GM12878 (cell line): ENCODE measurements around the gene TMEM41A. TPM values are rescaled to one million over a fixed set of nuclear protein-coding genes. Genes with fewer than 3 reads are reported as not detected.

Experiments
- ATAC-seq: fragments of 200-7000 bp; cut with Tn5 transposase; 3 replicates; pipeline ENCODE4 v1.9.1; 2020; ENCODE audit warnings: mild to moderate bottlenecking, moderate library complexity
- BruUV-seq: library from RNA; stranded (reverse); fragments of 400-500 nt; replicated peaks from 2 replicates; lab custom pipeline; 2021; lab: Mats Ljungman, UMichigan
- CTCF ChIA-PET: fragments of 300-600 bp; sonication (Branson Sonifier 250); formaldehyde crosslinking; extraction: SDS; loops from one replicate; lab custom pipeline; 2021; ENCODE audit warnings: inconsistent platforms; lab: Yijun Ruan, JAX
- POLR2A ChIA-PET: fragments of 350-600 bp; formaldehyde crosslinking; extraction: SDS; loops from one replicate; lab custom pipeline; 2021; ENCODE audit warnings: inconsistent platforms; lab: Charles Lee
- RAD21 ChIA-PET: fragments of 300-600 bp; sonication (Branson Sonifier 250); formaldehyde crosslinking; loops from one replicate; lab custom pipeline; 2023; ENCODE audit warnings: antibody characterized with exemption; ENCODE audit not compliant: unreplicated experiment; lab: Charles Lee
- SMC1A ChIA-PET: fragments of 300-600 bp; sonication (Branson Sonifier 250); formaldehyde crosslinking; loops from one replicate; lab custom pipeline; 2023; ENCODE audit not compliant: unreplicated experiment, uncharacterized antibody; lab: Charles Lee
- DNase-seq: peaks from one replicate; pipeline ENCODE4 v3.0.0-alpha.2; 2011; ENCODE audit warnings: low read depth, low spot score
- FAIRE-seq: peaks from 3 replicates; lab custom pipeline; 2011; peaks lifted over from hg19 to GRCh38; lab: Jason Lieb, UNC
- H2AFZ ChIP-seq: 2 replicates; pipeline ENCODE4 v1.6.0; 2011; ENCODE audit warnings: low read depth, low read length, control low read depth; ENCODE audit not compliant: control insufficient read depth
- H3K27ac ChIP-seq: 2 replicates; pipeline ENCODE4 v1.5.1; 2011; ENCODE audit warnings: control low read depth; ENCODE audit not compliant: control insufficient read depth, insufficient read depth
- H3K27me3 ChIP-seq, 2 experiments: replicated peaks in 1 of 2; 2 replicates each; pipeline versions ENCODE4 v1.6.0 to v1.6.1; 2011; ENCODE audit warnings: low read length in 1 of 2; ENCODE audit not compliant: control insufficient read depth in 2 of 2, insufficient read depth in 2 of 2
- H3K36me3 ChIP-seq, 2 experiments: 2 replicates each; pipeline ENCODE4 v1.5.1; 2011; ENCODE audit warnings: low read length in 1 of 2; ENCODE audit not compliant: control insufficient read depth in 2 of 2, insufficient read depth in 2 of 2
- H3K4me1 ChIP-seq: 2 replicates; pipeline ENCODE4 v1.6.1; 2011; ENCODE audit warnings: mild to moderate bottlenecking, low read length, moderate library complexity, mixed read lengths; ENCODE audit not compliant: control insufficient read depth, insufficient read depth
- H3K4me2 ChIP-seq: 2 replicates; pipeline ENCODE4 v1.6.0; 2011; ENCODE audit warnings: control low read depth; ENCODE audit not compliant: control insufficient read depth, insufficient read depth
- H3K4me3 ChIP-seq: fragments of 200-600 bp; sonication (generic); 2 replicates; pipeline ENCODE4 v1.5.1; 2016
- H3K79me2 ChIP-seq: 2 replicates; pipeline ENCODE4 v1.6.0; 2011; ENCODE audit warnings: low read length; ENCODE audit not compliant: control insufficient read depth, insufficient read depth
- H3K9ac ChIP-seq: 2 replicates; pipeline ENCODE4 v1.8.0; 2011; ENCODE audit warnings: low read length, control low read depth, mixed read lengths; ENCODE audit not compliant: control insufficient read depth, insufficient read depth
- H3K9me3 ChIP-seq: replicated peaks from 3 replicates; pipeline ENCODE4 v1.5.1; 2011; ENCODE audit warnings: mild to moderate bottlenecking, low read length; ENCODE audit not compliant: control insufficient read depth, insufficient read depth
- H4K20me1 ChIP-seq: 2 replicates; pipeline ENCODE4 v1.6.0; 2011; ENCODE audit not compliant: control insufficient read depth, insufficient read depth
- FOXM1 ChIP-seq: IDR thresholded peaks from 2 replicates; pipeline ENCODE4 v1.6.1; 2012; ENCODE audit warnings: low read depth, mild to moderate bottlenecking, inconsistent platforms, low read length, moderate library complexity
- IKZF1 ChIP-seq: fragments of 450-650 bp; conservative IDR thresholded peaks from 2 replicates; pipeline ENCODE4 v1.6.1; 2017; ENCODE audit warnings: antibody characterized with exemption, mild to moderate bottlenecking
- KDM1A ChIP-seq: fragments of 200-600 bp; sonication (generic); IDR thresholded peaks from 2 replicates; pipeline ENCODE4 v1.6.1; 2016; ENCODE audit warnings: borderline replicate concordance
- NFIC ChIP-seq: IDR thresholded peaks from 2 replicates; pipeline ENCODE4 v1.6.1; 2012; ENCODE audit warnings: low read depth, mild to moderate bottlenecking, inconsistent platforms, low read length, moderate library complexity
- NFXL1 ChIP-seq: fragments of 450-650 bp; IDR thresholded peaks from 2 replicates; pipeline ENCODE4 v1.6.1; 2017; ENCODE audit warnings: antibody characterized with exemption, mild to moderate bottlenecking, borderline replicate concordance
- RB1 ChIP-seq: fragments of 450-650 bp; formaldehyde crosslinking; IDR thresholded peaks from 2 replicates; pipeline ENCODE4 v1.6.1; 2017; ENCODE audit warnings: mild to moderate bottlenecking, borderline replicate concordance
- YY1 ChIP-seq: IDR thresholded peaks from 2 replicates; pipeline ENCODE4 v1.6.1; 2011; ENCODE audit warnings: low read depth, mild to moderate bottlenecking, low read length
- ZBTB33 ChIP-seq: fragments of 450-650 bp; IDR thresholded peaks from 2 replicates; pipeline ENCODE4 v1.6.1; 2017; ENCODE audit warnings: mild to moderate bottlenecking
- ZNF24 ChIP-seq: fragments of 450-650 bp; IDR thresholded peaks from 2 replicates; pipeline ENCODE4 v1.6.1; 2017; ENCODE audit warnings: antibody characterized with exemption, mild to moderate bottlenecking
- ZNF592 ChIP-seq: fragments of 450-650 bp; IDR thresholded peaks from 2 replicates; pipeline ENCODE4 v1.6.1; 2017; ENCODE audit warnings: mild to moderate bottlenecking, moderate library complexity
- in situ Hi-C: fragments of 300-500 bp; cut with MboI; formaldehyde crosslinking; loops from 9 replicates; pipeline ENCODE4 v1.14.3; 2018; ENCODE audit warnings: mixed read lengths
- intact Hi-C: fragments of 100-400 bp; cut with micrococcal nuclease; formaldehyde crosslinking; loops from one replicate; pipeline ENCODE4 v1.14.2; 2022; ENCODE audit not compliant: unreplicated experiment
- polyA plus RNA-seq, 11 experiments: library from polyadenylated mRNA; depleted of rRNA in 4 of 11; unstranded in 6 of 11; stranded (reverse) in 5 of 11; fragments of >200 nt; fragmentation: Nextera tagmentation in 4 of 11; fragmentation: Illumina TruSeq in 1 of 11; extraction: Ambion mirVana in 4 of 11; extraction: Trizol in 1 of 11; gene quantifications; 1 replicate in 1 of 11; 2 replicates in 10 of 11; pipeline versions ENCODE4 v1.2.1 to v1.2.3, GENCODE V29; 2011 to 2016; ENCODE audit warnings: inconsistent platforms in 2 of 11, missing spikeins in 2 of 11, low read depth in 1 of 11
- total RNA-seq, 4 experiments: library from RNA; depleted of rRNA in 3 of 4; stranded (reverse); fragments of >200 nt in 3 of 4; fragmentation: Illumina TruSeq in 1 of 4; extraction: Trizol in 1 of 4; gene quantifications; 2 replicates each; pipeline versions ENCODE4 v1.2.1 to v1.2.3, GENCODE V29; 2013 to 2021

Gene TMEM41A
- total and polyA plus RNA-seq, 10 of the 15 experiments (the other 5 are each of a cell fraction or from before 2014, with no cell fraction given), result 13.9 to 33.2 (median 21.8) TPM

GRCh38 chr3:185448107-185448506 is 50.7 kb downstream of the TMEM41A start:
- CTCF ChIA-PET, result interaction anchor here (0.9 kb wide), 1 partner anchor 13 kb away, joined by 3 read pairs; no protein-coding TSS in a partner anchor
- no peaks in the 10 kb centered on the region for H3K79me2 ChIP-seq
- TF ChIP-seq KDM1A (no peak), ZNF24 (no peak), RB1 (no peak), NFIC (no peak), FOXM1 (no peak), NFXL1 (no peak), ZBTB33 (no peak), YY1 (no peak), IKZF1 (no peak), ZNF592 (no peak)
- TF ChIP-seq, all 136 proteins: peak for 0
- FAIRE-seq, result no peak
- in situ Hi-C loops, result no loop called here
- ChIA-PET POLR2A (no interaction called here), RAD21 (no interaction called here), SMC1A (no interaction called here)
- Histone ChIP-seq H3K27ac (no peak overlapping the region), H3K9ac (no peak overlapping the region), H3K27me3 (no peaks in the 10 kb centered on the region), H2AFZ (no peak overlapping the region), H4K20me1 (no peaks in the 10 kb centered on the region), H3K36me3 (peaks cover 3 to 4% of the 10 kb centered on the region in 2 experiments; a peak in 1 of 4 replicates), H3K9me3 (no peaks in the 10 kb centered on the region), H3K4me2 (no peak overlapping the region), H3K4me1 (no peaks in the 10 kb centered on the region), H3K4me3 (no peak overlapping the region)
- intact Hi-C loops, result no loop called here
- no peak for ATAC-seq
- no peak for DNase-seq
- no TSS peak for BruUV-seq
